Heart right ventricle (tissue), 16 donors: ENCODE data around the gene TAF1B. TPM values are rescaled to one million over a fixed set of nuclear protein-coding genes. Genes with fewer than 3 reads are reported as not detected.

ENCODE experiments used
- ATAC-seq, 8 donors: fragments of 200-7000 bp; cut with Tn5 transposase; one replicate each; pipeline ENCODE4 v1.9.1; 2020; ENCODE audit warnings: mild to moderate bottlenecking in 8 of 8, moderate library complexity in 8 of 8, moderate number of reproducible peaks in 1 of 8
- DNase-seq, 2 donors: peaks; one replicate each; pipeline ENCODE4 v3.0.0-alpha.2; 2020
- H3K27ac ChIP-seq, 10 donors: fragments of 200-600 bp; sonication (generic) in 2 of 10; one replicate each; pipeline versions ENCODE4 v1.5.0 to v1.8.0; 2020 to 2022; ENCODE audit warnings: mild to moderate bottlenecking in 3 of 10
- H3K27me3 ChIP-seq, 7 donors: fragments of 200-600 bp; one replicate each; pipeline ENCODE4 v1.8.0; 2021 to 2022; ENCODE audit warnings: mild to moderate bottlenecking in 2 of 7
- H3K36me3 ChIP-seq, 9 donors: fragments of 200-600 bp; sonication (generic) in 1 of 9; one replicate each; pipeline versions ENCODE4 v1.5.0 to v1.8.0; 2020 to 2022; ENCODE audit warnings: mild to moderate bottlenecking in 2 of 9
- H3K4me1 ChIP-seq, 9 donors: fragments of 200-600 bp; sonication (generic) in 1 of 9; one replicate each; pipeline versions ENCODE4 v1.5.0 to v1.8.0; 2020 to 2022; ENCODE audit warnings: mild to moderate bottlenecking in 4 of 9
- H3K4me3 ChIP-seq, 10 donors: fragments of 200-600 bp; sonication (generic) in 2 of 10; one replicate each; pipeline versions ENCODE4 v1.5.0 to v1.8.0; 2020 to 2022; ENCODE audit warnings: mild to moderate bottlenecking in 7 of 10, moderate library complexity in 2 of 10
- H3K9me3 ChIP-seq, 11 donors: fragments of 200-600 bp in 10 of 11; sonication (generic) in 2 of 11; one replicate each; pipeline versions ENCODE4 v1.5.0 to v1.8.0; 2013 to 2022; ENCODE audit warnings: mild to moderate bottlenecking in 2 of 11, control low read depth in 1 of 11, moderate library complexity in 1 of 11
- WGBS, 2 donors: extraction: QIAGEN DNeasy Blood & Tissue Kit; methylation state at CpG; one replicate each; pipeline ENCODE4 v1.1.7; 2013; ENCODE audit warnings: inconsistent platforms in 1 of 2; 5-methylcytosine and 5-hydroxymethylcytosine counted together
- intact Hi-C, 10 donors: fragments of 100-400 bp; cut with DNase I; formaldehyde crosslinking; loops; one replicate each; pipeline versions ENCODE4 v1.11.1 to v1.14.2; 2022
- polyA plus RNA-seq, 2 donors: library from polyadenylated mRNA; stranded (reverse); fragments of 200-250 nt; gene quantifications; one replicate each; pipeline ENCODE4 v1.2.3, GENCODE V29; 2013
- total RNA-seq, 10 donors: library from RNA; stranded (reverse); fragmentation: NEBNext Ultra II Directional in 3 of 10; extraction: Animal tissue kit (Norgen Biotek cat#: 25700) in 3 of 10; gene quantifications; one replicate each; pipeline versions ENCODE4 v1.2.1 to v1.2.4, GENCODE V29; 2021 to 2023
- TF ChIP-seq, protein P1 (sequence below), 9 donors: fragments of 200-600 bp; sonication (generic) in 2 of 9; IDR thresholded peaks; one replicate each; pipeline versions ENCODE4 v1.5.0 to v1.8.0; 2021 to 2022; ENCODE audit warnings: antibody characterized with exemption in 9 of 9, mild to moderate bottlenecking in 5 of 9, moderate library complexity in 1 of 9
- donor health status: Arrhythmogenic right ventricular cardiomyopathy.
- donor health status: ischemic (EF 13 %, LVEDD 7.1; RV severe dilation, severe dysfunction).
- donor health status: healthy with polysubstance abuse.
- donor health status: DM: no; HTN: yes; CAD: no.
- donor health status: DM: no; HTN: no; CAD: no.
- donor health status: ischemic (EF 25% LVEDD 6.9; RV normal size, moderate dysfunction).
- donor health status: ischemic (EF 25% LVEDD 5.7; RV mildly dilated, moderate dysfunction).
- donor health status: healthy.
- donor health status: DM: yes; HTN: yes; CAD: no.
- donor health status: Ischemic cardiomyopathy.
- donor health status: ischemic (EF 35%, LVEDD 5.7; RV mildly dilated, moderate dysfunction).
- donor health status: nonischemic (EF 11% LVEDD 7.7; RV severe dilation, severe dysfunction).
- donor health status: DM: yes; HTN: yes; CAD: no.
- donor health status: PGD.
- donor health status: ischemic (EF 29% LVEDD 5.4; RV normal size, mild dysfunction).
- donor health status: nonischemic (EF 23%, LVEDD 6.1; RV moderate dilation, normal function).

Gene TAF1B
- total and polyA plus RNA-seq, 12 donors, result 1.8 to 7.9 (median 4.5) TPM

DNA sequence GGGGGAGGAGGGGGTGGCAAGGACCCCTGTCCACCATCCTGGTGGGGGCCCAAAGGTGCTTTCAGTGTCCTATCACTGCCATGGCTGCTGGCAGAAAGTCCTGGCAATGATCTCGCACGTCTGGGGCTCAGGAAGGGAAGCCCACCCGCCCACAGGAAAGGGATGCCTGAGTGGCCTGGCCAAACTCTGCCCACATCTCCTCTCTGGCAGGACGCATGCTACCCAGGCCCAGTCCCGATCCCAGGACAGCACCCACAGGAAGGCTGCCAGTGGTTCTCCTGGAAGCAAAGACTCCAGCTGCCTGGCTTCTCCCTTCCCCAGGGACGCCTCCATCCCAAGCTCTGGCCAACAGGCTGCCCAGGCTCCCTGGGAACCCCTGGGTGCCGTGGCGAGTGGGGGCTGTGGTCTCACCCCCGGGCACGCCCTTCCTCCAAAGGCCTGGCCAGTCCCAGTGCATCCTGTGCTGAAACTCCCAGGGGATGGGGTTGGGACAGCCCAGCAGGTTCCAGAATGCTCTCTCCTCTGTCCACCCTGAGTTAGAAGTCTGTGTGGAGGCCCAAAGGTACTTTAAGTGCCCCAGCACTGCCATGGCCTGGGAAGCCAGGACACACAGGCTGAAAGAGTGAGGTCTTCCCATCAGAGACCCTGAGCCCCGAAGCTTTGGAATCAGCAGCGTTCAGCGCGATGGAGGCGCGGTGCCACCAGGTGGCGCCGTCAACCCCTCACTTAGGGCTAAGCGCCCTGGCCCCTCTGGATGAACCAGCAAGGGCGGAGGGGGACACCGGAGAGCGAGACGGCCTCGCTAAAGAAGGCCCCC lies 29.8 kb upstream of the TAF1B start:
- intact Hi-C loops, result loop anchor here in 8 of 10 donors (2.0 to 10.0 kb wide), 6 partner anchors 141 to 621 kb away; partner anchors contain the start of genes GRHL1 (in 1 of the 8) and KLF11 (in 1 of the 8)
- WGBS, 2 donors, result 18 to 21% methylated on average over 24 of the region's 24 CpGs
- peaks cover 0 to 16% (median 13%) of the 10 kb centered on the region in 9 donors for H3K4me1 ChIP-seq

DNA sequence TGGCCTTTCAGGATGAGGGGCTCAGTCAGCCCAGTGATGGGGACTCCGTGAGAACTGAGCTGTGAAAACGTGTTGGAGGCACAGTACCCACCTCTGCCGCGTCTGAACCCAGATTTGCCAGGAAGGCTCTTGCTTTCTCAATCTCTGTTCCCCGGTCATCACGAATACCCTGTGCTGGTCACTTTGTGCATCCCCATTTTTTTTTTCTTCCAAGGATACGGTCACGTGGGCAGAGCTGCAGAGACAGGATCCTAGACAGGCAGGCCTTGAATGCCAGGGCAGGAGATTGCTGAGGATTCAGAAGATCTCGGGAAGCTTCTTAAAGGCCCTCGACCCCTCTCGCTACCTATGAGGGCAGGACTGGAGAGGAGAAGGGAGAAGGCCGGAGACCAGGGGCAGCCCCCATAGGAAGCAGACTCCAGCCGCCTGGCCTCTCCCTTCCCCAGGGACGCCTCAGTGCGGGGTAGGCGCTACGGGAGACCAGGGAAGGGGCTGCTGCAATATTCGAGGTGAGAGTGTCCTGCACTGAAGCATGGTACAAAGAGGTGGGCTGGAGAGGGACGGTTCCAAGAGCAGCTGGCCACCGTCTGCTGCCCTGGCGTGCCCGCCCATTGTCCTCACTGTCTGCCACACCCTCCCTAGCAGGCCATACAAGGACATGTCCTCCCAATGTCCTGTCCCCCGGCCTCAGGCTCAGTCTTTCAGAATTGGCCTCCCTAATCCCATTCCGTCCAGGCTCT lies 29.0 kb upstream of the TAF1B start:
- Histone ChIP-seq H3K4me3 (peak overlapping the region in 5 of 10 donors; percentile 3 to 29 (median 25)), H3K9me3 (no peaks in the 10 kb centered on the region), H3K27me3 (peaks cover 0 to 3% (median 0%) of the 10 kb centered on the region in 7 donors), H3K36me3 (no peaks in the 10 kb centered on the region), H3K27ac (no peak overlapping the region), H3K4me1 (peaks cover 0 to 16% (median 13%) of the 10 kb centered on the region in 9 donors)
- intact Hi-C loops, result loop anchor here in 8 of 10 donors (2.0 to 10.0 kb wide), 6 partner anchors 141 to 621 kb away; partner anchors contain the start of genes GRHL1 (in 1 of the 8) and KLF11 (in 1 of the 8)
- DNase-seq (no peak), ATAC-seq (peak in 2 of 8 donors; percentile 9 to 56)
- TF ChIP-seq, protein P1, sequence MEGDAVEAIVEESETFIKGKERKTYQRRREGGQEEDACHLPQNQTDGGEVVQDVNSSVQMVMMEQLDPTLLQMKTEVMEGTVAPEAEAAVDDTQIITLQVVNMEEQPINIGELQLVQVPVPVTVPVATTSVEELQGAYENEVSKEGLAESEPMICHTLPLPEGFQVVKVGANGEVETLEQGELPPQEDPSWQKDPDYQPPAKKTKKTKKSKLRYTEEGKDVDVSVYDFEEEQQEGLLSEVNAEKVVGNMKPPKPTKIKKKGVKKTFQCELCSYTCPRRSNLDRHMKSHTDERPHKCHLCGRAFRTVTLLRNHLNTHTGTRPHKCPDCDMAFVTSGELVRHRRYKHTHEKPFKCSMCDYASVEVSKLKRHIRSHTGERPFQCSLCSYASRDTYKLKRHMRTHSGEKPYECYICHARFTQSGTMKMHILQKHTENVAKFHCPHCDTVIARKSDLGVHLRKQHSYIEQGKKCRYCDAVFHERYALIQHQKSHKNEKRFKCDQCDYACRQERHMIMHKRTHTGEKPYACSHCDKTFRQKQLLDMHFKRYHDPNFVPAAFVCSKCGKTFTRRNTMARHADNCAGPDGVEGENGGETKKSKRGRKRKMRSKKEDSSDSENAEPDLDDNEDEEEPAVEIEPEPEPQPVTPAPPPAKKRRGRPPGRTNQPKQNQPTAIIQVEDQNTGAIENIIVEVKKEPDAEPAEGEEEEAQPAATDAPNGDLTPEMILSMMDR (IDR thresholded peaks at IDR 0.05), result peak in 5 of 9 donors; percentile 1 to 44 (median 6)
- 65 to 69% methylated on average over 24 of the region's 24 CpGs for WGBS, 2 donors

More for the DNA sequence above, 29.8 kb upstream of the TAF1B start:
- H3K27me3 ChIP-seq, result peaks cover 0 to 3% (median 0%) of the 10 kb centered on the region in 7 donors
- no peak overlapping the region for H3K27ac ChIP-seq
- TF ChIP-seq, protein P1 (IDR thresholded peaks at IDR 0.05), result peak; percentile 80 to 97 (median 94)
- no peaks in the 10 kb centered on the region for H3K36me3 ChIP-seq
- H3K9me3 ChIP-seq, result no peaks in the 10 kb centered on the region
- ATAC-seq (peak; percentile 79 to 92 (median 86)), DNase-seq (peak; percentile 61 to 76)
- H3K4me3 ChIP-seq, result peak overlapping the region in 5 of 10 donors; percentile 3 to 29 (median 25)

DNA sequence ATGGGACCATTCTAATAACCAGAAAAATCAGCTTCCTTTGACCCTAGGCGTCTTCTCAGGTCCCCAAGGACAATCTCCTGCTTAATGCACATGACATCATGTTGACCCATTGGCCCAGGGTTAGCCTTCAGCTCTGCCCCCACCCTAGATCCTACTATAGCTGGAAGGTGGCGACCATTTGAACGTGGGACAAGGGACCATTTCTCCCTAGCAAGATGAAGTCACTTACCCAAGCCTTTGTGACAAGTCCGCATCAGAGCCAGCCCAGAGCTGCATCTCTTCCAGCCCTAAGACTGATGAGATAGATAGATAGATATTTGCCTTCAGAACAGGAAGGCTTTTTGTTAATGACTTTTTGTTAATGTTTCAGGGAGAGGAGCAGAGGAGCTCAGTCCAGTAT lies 28.2 kb upstream of the TAF1B start:
- 96% methylated on average over 4 of the region's 4 CpGs for WGBS, 2 donors
- Histone ChIP-seq H3K27ac (no peak overlapping the region), H3K27me3 (peaks cover 0 to 3% (median 0%) of the 10 kb centered on the region in 7 donors), H3K36me3 (no peaks in the 10 kb centered on the region), H3K9me3 (no peaks in the 10 kb centered on the region), H3K4me3 (no peak overlapping the region), H3K4me1 (peaks cover 0 to 16% (median 13%) of the 10 kb centered on the region in 9 donors)
- TF ChIP-seq, protein P1 (IDR thresholded peaks at IDR 0.05), result no peak
- intact Hi-C loops, result loop anchor here in 5 of 10 donors (2.0 to 10.0 kb wide), 5 partner anchors 140 to 620 kb away; partner anchors contain the start of genes GRHL1 (in 1 of the 5) and KLF11 (in 1 of the 5)
- ATAC-seq, result no peak
- DNase-seq, result no peak

DNA sequence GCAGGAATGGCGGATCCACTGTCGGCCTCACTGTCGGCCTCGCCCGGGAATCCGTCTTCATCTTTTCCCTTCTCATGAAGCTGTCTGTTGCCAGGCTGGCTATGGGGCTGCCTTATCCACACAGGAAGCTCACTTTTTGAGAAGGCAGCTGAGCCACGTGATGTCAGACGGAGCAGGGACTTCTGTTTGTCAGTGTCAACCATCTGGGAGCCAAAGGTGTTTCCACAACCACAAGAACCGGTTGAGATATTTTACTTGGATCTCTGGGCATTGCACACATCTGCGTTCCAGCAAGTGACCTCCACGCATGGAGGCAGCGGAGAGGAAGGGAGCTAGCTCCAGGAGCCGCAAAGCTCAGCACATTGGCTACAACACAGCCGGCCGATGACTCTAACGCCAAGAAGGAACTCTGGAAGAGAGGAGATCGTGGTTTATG lies 27.4 kb upstream of the TAF1B start:
- no peak for ATAC-seq

More for the DNA sequence above, 27.4 kb upstream of the TAF1B start:
- DNase-seq, result no peak
- Histone ChIP-seq H3K36me3 (no peaks in the 10 kb centered on the region), H3K4me1 (peaks cover 0 to 16% (median 13%) of the 10 kb centered on the region in 9 donors), H3K27me3 (peaks cover 0 to 3% (median 0%) of the 10 kb centered on the region in 7 donors), H3K27ac (no peak overlapping the region), H3K4me3 (no peak overlapping the region), H3K9me3 (no peaks in the 10 kb centered on the region)
- TF ChIP-seq, protein P1 (IDR thresholded peaks at IDR 0.05), result no peak
- WGBS, 2 donors, result 87 to 91% methylated on average over 17 of the region's 17 CpGs
- intact Hi-C loops, result loop anchor here in 5 of 10 donors (2.0 to 10.0 kb wide), 5 partner anchors 139 to 619 kb away; partner anchors contain the start of genes GRHL1 (in 1 of the 5) and KLF11 (in 1 of the 5)
